ENCODE measurements around the gene SLC12A2. TPM values are rescaled to one million over a fixed set of nuclear protein-coding genes. Genes with fewer than 3 reads are reported as not detected.

SLC12A2 gene
- total RNA-seq, 3 donors from 2014 or later (not counting 1 experiment from before 2014, with no cell fraction given), result 14.3 to 18.1 (median 17.4) TPM

DNA sequence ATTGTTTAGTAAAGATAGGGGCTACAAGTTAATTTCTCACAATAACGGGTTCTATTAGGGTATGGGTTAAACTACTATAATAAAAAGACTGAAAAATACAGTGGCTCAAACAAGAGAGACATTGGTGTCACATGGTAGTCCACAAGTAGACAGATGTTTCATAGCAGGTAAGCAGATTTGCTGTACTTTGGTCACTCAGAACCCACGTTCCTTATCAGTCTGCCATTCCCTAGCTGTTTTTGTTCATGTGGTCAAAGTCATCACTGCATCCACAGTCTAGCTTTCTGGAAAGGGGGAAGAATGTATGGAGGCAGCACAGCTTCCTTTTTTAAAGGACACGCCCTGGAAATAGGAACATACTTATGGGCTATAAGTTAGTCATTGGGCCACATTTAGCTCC, 73.0 kb downstream of the SLC12A2 start:
- Histone ChIP-seq H3K36me3 (ENCODE audit: control insufficient read depth, insufficient read depth, low read length) (peaks cover 34% of the 10 kb centered on the region), H3K27ac (ENCODE audit: low read length) (no peak overlapping the region), H3K4me3 (ENCODE audit: low read length) (no peak overlapping the region), H3K9me3 (ENCODE audit: control insufficient read depth, insufficient read depth, low read length) (no peaks in the 10 kb centered on the region), H3K27me3 (ENCODE audit: control insufficient read depth, insufficient read depth, low read length) (no peaks in the 10 kb centered on the region), H3K4me1 (ENCODE audit: control insufficient read depth, insufficient read depth, low read length) (no peaks in the 10 kb centered on the region)
- intact Hi-C loops (cut with micrococcal nuclease), result no loop called here
- Mint-ChIP-seq H3K9me3 (no peaks in the 10 kb centered on the region), H3K4me3 (no peak overlapping the region), H3K27me3 (ENCODE audit: low read depth in 2 of 2) (no peaks in the 10 kb centered on the region), H3K36me3 (peaks cover 17% of the 10 kb centered on the region), H3K4me1 (no peaks in the 10 kb centered on the region), H3K27ac (no peak overlapping the region)
- TF ChIP-seq, protein P1, sequence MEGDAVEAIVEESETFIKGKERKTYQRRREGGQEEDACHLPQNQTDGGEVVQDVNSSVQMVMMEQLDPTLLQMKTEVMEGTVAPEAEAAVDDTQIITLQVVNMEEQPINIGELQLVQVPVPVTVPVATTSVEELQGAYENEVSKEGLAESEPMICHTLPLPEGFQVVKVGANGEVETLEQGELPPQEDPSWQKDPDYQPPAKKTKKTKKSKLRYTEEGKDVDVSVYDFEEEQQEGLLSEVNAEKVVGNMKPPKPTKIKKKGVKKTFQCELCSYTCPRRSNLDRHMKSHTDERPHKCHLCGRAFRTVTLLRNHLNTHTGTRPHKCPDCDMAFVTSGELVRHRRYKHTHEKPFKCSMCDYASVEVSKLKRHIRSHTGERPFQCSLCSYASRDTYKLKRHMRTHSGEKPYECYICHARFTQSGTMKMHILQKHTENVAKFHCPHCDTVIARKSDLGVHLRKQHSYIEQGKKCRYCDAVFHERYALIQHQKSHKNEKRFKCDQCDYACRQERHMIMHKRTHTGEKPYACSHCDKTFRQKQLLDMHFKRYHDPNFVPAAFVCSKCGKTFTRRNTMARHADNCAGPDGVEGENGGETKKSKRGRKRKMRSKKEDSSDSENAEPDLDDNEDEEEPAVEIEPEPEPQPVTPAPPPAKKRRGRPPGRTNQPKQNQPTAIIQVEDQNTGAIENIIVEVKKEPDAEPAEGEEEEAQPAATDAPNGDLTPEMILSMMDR (IDR thresholded peaks at IDR 0.05), result no peak
- ATAC-seq, result no peak
- DNase-seq, result no peak
- 92% methylated on average over 3 of the region's 3 CpGs for WGBS (ENCODE audit: insufficient coverage)

DNA sequence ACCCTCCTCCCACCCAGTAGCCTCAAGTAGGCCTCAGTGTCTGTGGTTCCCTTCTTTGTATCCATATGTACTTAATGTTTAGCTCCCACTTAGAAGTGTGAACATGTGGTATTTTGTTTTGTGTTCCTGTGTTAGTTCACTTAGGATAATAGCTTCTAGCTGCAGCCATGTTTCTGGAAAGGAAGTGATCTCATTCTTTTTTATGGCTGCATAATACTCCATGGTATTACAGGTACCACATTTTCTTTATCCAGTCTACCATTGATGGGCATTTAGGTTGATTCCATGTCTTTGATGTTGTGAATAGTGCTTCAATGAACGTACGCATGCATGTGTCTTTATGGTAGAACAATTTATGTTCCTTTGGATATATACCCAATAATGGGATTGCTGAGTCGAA, 74.8 kb downstream of the SLC12A2 start:
- H3K9me3 ChIP-seq (ENCODE audit: control insufficient read depth, insufficient read depth, low read length), result no peaks in the 10 kb centered on the region
- Mint-ChIP-seq H3K27me3 (ENCODE audit: low read depth in 2 of 2) (no peaks in the 10 kb centered on the region), H3K36me3 (peaks cover 24% of the 10 kb centered on the region), H3K4me1 (no peaks in the 10 kb centered on the region), H3K4me3 (no peak overlapping the region), H3K27ac (no peak overlapping the region), H3K9me3 (no peaks in the 10 kb centered on the region)
- no peak for ATAC-seq
- H3K27me3 ChIP-seq (ENCODE audit: control insufficient read depth, insufficient read depth, low read length), result no peaks in the 10 kb centered on the region
- 88% methylated on average over 2 of the region's 3 CpGs for WGBS (ENCODE audit: insufficient coverage)
- no peak overlapping the region for H3K27ac ChIP-seq (ENCODE audit: low read length)
- no peak overlapping the region for H3K4me3 ChIP-seq (ENCODE audit: low read length)
- TF ChIP-seq, protein P1 (IDR thresholded peaks at IDR 0.05), result no peak
- no peak for DNase-seq
- H3K4me1 ChIP-seq (ENCODE audit: control insufficient read depth, insufficient read depth, low read length), result no peaks in the 10 kb centered on the region
- intact Hi-C loops (cut with micrococcal nuclease), result no loop called here
- peaks cover 35% of the 10 kb centered on the region for H3K36me3 ChIP-seq (ENCODE audit: control insufficient read depth, insufficient read depth, low read length)

DNA sequence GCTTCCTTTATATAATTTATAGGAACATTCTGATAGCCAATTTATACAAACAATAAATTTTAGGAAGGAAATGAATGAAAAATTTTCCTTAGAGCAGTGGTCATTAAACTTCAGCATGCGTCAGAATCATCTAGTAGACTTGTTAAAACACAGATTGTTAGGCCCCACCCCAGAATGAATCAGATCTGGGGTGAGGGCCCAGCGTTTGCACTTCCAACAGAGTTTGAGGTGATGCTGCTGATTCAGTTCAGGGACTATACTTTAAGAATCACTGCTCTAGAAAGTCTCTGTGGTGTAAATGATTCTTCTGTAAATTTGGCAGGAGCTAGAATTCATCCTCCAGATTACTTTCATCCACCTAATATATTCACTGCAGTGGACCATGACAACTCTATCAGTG, 80.4 kb downstream of the SLC12A2 start:
- ATAC-seq, result no peak
- peaks cover 24% of the 10 kb centered on the region for H3K36me3 Mint-ChIP-seq
- Histone ChIP-seq H3K9me3 (ENCODE audit: control insufficient read depth, insufficient read depth, low read length) (no peaks in the 10 kb centered on the region), H3K4me3 (ENCODE audit: low read length) (no peak overlapping the region), H3K4me1 (ENCODE audit: control insufficient read depth, insufficient read depth, low read length) (no peaks in the 10 kb centered on the region), H3K27me3 (ENCODE audit: control insufficient read depth, insufficient read depth, low read length) (no peaks in the 10 kb centered on the region), H3K36me3 (ENCODE audit: control insufficient read depth, insufficient read depth, low read length) (peaks cover 23% of the 10 kb centered on the region), H3K27ac (ENCODE audit: low read length) (no peak overlapping the region)
- TF ChIP-seq, protein P1 (IDR thresholded peaks at IDR 0.05), result no peak
- intact Hi-C loops (cut with micrococcal nuclease), result no loop called here
- H3K27me3 Mint-ChIP-seq (ENCODE audit: low read depth in 2 of 2), result no peaks in the 10 kb centered on the region
- no peak for DNase-seq
- no peaks in the 10 kb centered on the region for H3K9me3 Mint-ChIP-seq
- 83% methylated on average over 2 of the region's 2 CpGs for WGBS (ENCODE audit: insufficient coverage)
- H3K27ac Mint-ChIP-seq, result no peak overlapping the region
- H3K4me3 Mint-ChIP-seq, result no peak overlapping the region
- H3K4me1 Mint-ChIP-seq, result no peaks in the 10 kb centered on the region

DNA sequence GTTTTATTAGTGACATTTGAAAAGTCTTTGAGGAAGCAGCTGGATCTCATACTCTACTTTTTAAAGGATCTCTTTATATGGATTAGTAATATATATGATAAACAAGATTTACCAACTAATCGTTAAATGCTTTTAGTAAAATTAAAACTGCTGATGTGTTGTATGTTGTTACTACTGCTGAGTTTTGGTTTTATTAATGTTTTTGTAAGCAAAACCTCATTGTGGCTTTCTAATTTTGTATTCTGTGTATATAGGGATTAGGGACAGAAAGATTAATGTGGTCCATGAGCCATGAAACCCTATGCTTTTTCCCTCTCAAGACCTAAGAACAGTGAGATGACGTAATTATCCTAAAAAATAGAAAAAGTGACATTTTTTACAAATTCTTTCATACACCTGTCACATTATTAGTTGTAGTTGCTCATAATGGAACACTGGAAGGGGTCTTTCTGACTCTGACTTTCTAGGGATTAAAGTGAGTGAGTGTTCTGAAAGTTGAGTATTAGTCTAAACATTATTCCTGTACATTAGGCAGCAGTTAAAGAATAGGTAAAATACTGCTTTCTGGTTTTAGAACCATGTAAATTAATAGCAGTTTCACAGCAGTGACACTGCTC, 85.9 kb downstream of the SLC12A2 start:
- H3K9me3 Mint-ChIP-seq, result no peaks in the 10 kb centered on the region
- H3K27me3 Mint-ChIP-seq (ENCODE audit: low read depth in 2 of 2), result no peaks in the 10 kb centered on the region
- H3K4me3 ChIP-seq (ENCODE audit: low read length), result no peak overlapping the region
- H3K9me3 ChIP-seq (ENCODE audit: control insufficient read depth, insufficient read depth, low read length), result no peaks in the 10 kb centered on the region
- no peak overlapping the region for H3K27ac Mint-ChIP-seq
- H3K4me1 Mint-ChIP-seq, result no peaks in the 10 kb centered on the region
- H3K4me1 ChIP-seq (ENCODE audit: control insufficient read depth, insufficient read depth, low read length), result no peaks in the 10 kb centered on the region
- no CpG with 5 or more reads among the region's 2 CpGs for WGBS (ENCODE audit: insufficient coverage)
- no peak for ATAC-seq
- H3K27ac ChIP-seq (ENCODE audit: low read length), result no peak overlapping the region
- no peaks in the 10 kb centered on the region for H3K27me3 ChIP-seq (ENCODE audit: control insufficient read depth, insufficient read depth, low read length)
- DNase-seq, result no peak
- peaks cover 6% of the 10 kb centered on the region for H3K36me3 Mint-ChIP-seq
- H3K36me3 ChIP-seq (ENCODE audit: control insufficient read depth, insufficient read depth, low read length), result peaks cover 7% of the 10 kb centered on the region
- no peak overlapping the region for H3K4me3 Mint-ChIP-seq
- TF ChIP-seq, protein P1 (IDR thresholded peaks at IDR 0.05), result no peak
- intact Hi-C loops (cut with micrococcal nuclease), result no loop called here
